Left ventricle myocardium inferior (tissue), 1 donor: ENCODE measurements around the gene KIRREL1. TPM values are rescaled to one million over a fixed set of nuclear protein-coding genes. Genes with fewer than 3 reads are reported as not detected.

Source experiments
- DNase-seq: peaks from one replicate; pipeline ENCODE4 v3.0.0-alpha.2; 2020
- H3K27ac ChIP-seq: fragments of 200-600 bp; replicated peaks from 2 replicates; pipeline ENCODE4 v1.8.0; 2021
- H3K27me3 ChIP-seq: fragments of 200-600 bp; 2 replicates; pipeline ENCODE4 v1.8.0; 2021; ENCODE audit warnings: low read depth
- H3K36me3 ChIP-seq: fragments of 200-600 bp; 2 replicates; pipeline ENCODE4 v1.8.0; 2021
- H3K4me1 ChIP-seq: fragments of 200-600 bp; 2 replicates; pipeline ENCODE4 v1.8.0; 2021
- H3K4me3 ChIP-seq: fragments of 200-600 bp; 2 replicates; pipeline ENCODE4 v1.8.0; 2021; ENCODE audit warnings: mild to moderate bottlenecking, moderate library complexity
- H3K9me3 ChIP-seq: fragments of 200-600 bp; replicated peaks from 2 replicates; pipeline ENCODE4 v1.8.0; 2021
- CTCF ChIP-seq: fragments of 200-600 bp; IDR thresholded peaks from 2 replicates; pipeline ENCODE4 v1.8.0; 2021; ENCODE audit warnings: antibody characterized with exemption, mild to moderate bottlenecking, borderline replicate concordance
- intact Hi-C: fragments of 100-400 bp; cut with micrococcal nuclease; formaldehyde crosslinking; loops from one replicate; pipeline ENCODE4 v1.11.0; 2022
- total RNA-seq: library from RNA; stranded (reverse); fragmentation: NEBNext Ultra II Directional; extraction: Animal tissue kit (Norgen Biotek cat#: 25700); gene quantifications from one replicate; pipeline ENCODE4 v1.2.1, GENCODE V29; 2021
- donor health status: DM: no; HTN: yes; CAD: no; lungs with severe emphysema.

The KIRREL1 gene
- total RNA-seq, 1 donor from 2014 or later: 7.3 TPM

- H3K36me3 ChIP-seq: no peaks in the 10 kb centered on the region
- no peaks in the 10 kb centered on the region for H3K9me3 ChIP-seq
- TF ChIP-seq CTCF: no peak
- no peaks in the 10 kb centered on the region for H3K27me3 ChIP-seq
- no peak overlapping the region for H3K4me3 ChIP-seq
- intact Hi-C loops: no loop called here
- peak overlapping the region; percentile 89 for H3K27ac ChIP-seq
- no peak for DNase-seq
- H3K4me1 ChIP-seq: peaks cover 92% of the 10 kb centered on the region
Measured at GRCh38 chr1:158016651-158017335, 23.3 kb downstream of the KIRREL1 start.

- no peak for DNase-seq
- no peaks in the 10 kb centered on the region for H3K9me3 ChIP-seq
- H3K27ac ChIP-seq: peak overlapping the region; percentile 89
- intact Hi-C loops: no loop called here
- H3K36me3 ChIP-seq: no peaks in the 10 kb centered on the region
- no peak overlapping the region for H3K4me3 ChIP-seq
- no peak for TF ChIP-seq CTCF
- no peaks in the 10 kb centered on the region for H3K27me3 ChIP-seq
- peaks cover 92% of the 10 kb centered on the region for H3K4me1 ChIP-seq
Measured at GRCh38 chr1:158017800-158018595, 24.6 kb downstream of the KIRREL1 start.

- Histone ChIP-seq H3K4me3 (peak overlapping the region; percentile 25), H3K27ac (peak overlapping the region; percentile 89), H3K27me3 (no peaks in the 10 kb centered on the region), H3K9me3 (no peaks in the 10 kb centered on the region), H3K36me3 (no peaks in the 10 kb centered on the region), H3K4me1 (peaks cover 91% of the 10 kb centered on the region)
- intact Hi-C loops: no loop called here
- TF ChIP-seq CTCF: no peak
- no peak for DNase-seq
Measured at GRCh38 chr1:158019171-158019868, 25.9 kb downstream of the KIRREL1 start.

- H3K4me3 ChIP-seq: peak overlapping the region; percentile 25
- H3K9me3 ChIP-seq: no peaks in the 10 kb centered on the region
- H3K4me1 ChIP-seq: peaks cover 93% of the 10 kb centered on the region
- intact Hi-C loops: no loop called here
- DNase-seq: no peak
- peak overlapping the region; percentile 89 for H3K27ac ChIP-seq
- no peak for TF ChIP-seq CTCF
- H3K36me3 ChIP-seq: no peaks in the 10 kb centered on the region
- H3K27me3 ChIP-seq: no peaks in the 10 kb centered on the region
Measured at GRCh38 chr1:158020259-158020885, 26.9 kb downstream of the KIRREL1 start.
